HepG2 (cell line): ENCODE results near the gene SNAPC3. TPM values are rescaled to one million over a fixed set of nuclear protein-coding genes. Genes with fewer than 3 reads are reported as not detected.

Source experiments
- ATAC-seq: fragments of 200-7000 bp; cut with Tn5 transposase; 3 replicates; pipeline ENCODE4 v1.9.1; 2020; ENCODE audit warnings: mild to moderate bottlenecking, moderate library complexity
- BruUV-seq: library from RNA; stranded (reverse); fragments of 400-500 nt; replicated peaks from 2 replicates; lab custom pipeline; 2021; lab: Mats Ljungman, UMichigan
- CTCF ChIA-PET: fragments of 300-600 bp; formaldehyde crosslinking; extraction: SDS; loops from one replicate; lab custom pipeline; 2021; ENCODE audit warnings: low total read pairs, inconsistent platforms, low intra/inter-chr PET ratio; lab: Yijun Ruan, JAX
- POLR2A ChIA-PET: fragments of 350-600 bp; sonication (Branson Sonifier 250); formaldehyde crosslinking; loops from one replicate; lab custom pipeline; 2020; ENCODE audit warnings: antibody characterized with exemption, inconsistent platforms; lab: Yijun Ruan, JAX
- DNase-seq: peaks from one replicate; pipeline ENCODE4 v3.0.0-alpha.2; 2015; ENCODE audit warnings: low spot score
- FAIRE-seq: peaks from 3 replicates; lab custom pipeline; 2011; peaks lifted over from hg19 to GRCh38; lab: Jason Lieb, UNC
- H2AFZ ChIP-seq: one replicate; pipeline ENCODE4 v1.6.1; 2011; ENCODE audit warnings: low read length, inconsistent platforms
- H3K27ac ChIP-seq: fragments of 300-600 bp; 3 replicates; pipeline ENCODE4 v1.8.0; 2011; ENCODE audit warnings: mixed run types, mild to moderate bottlenecking, mixed read lengths, low read length, inconsistent platforms; ENCODE audit not compliant: insufficient read depth; ENCODE audit errors: extremely low read length
- H3K27me3 ChIP-seq, 2 experiments: fragments of 200-600 bp in 1 of 2; 2 replicates in 1 of 2; 3 replicates in 1 of 2; pipeline versions ENCODE4 v1.6.0 to v1.8.0; 2011; ENCODE audit warnings: low read length in 2 of 2, mild to moderate bottlenecking in 2 of 2, moderate library complexity in 2 of 2, inconsistent platforms in 1 of 2; ENCODE audit not compliant: insufficient read depth in 2 of 2, control insufficient read depth in 1 of 2
- H3K36me3 ChIP-seq, 2 experiments: fragments of 200-600 bp in 1 of 2; replicated peaks in 1 of 2; 2 replicates in 1 of 2; 3 replicates in 1 of 2; pipeline versions ENCODE4 v1.5.1 to v1.8.0; 2011; ENCODE audit warnings: low read length in 2 of 2, inconsistent platforms in 1 of 2; ENCODE audit not compliant: insufficient read depth in 2 of 2, control insufficient read depth in 1 of 2
- H3K4me1 ChIP-seq: 2 replicates; pipeline ENCODE4 v1.5.1; 2012; ENCODE audit warnings: low read length, inconsistent platforms; ENCODE audit not compliant: insufficient read depth
- H3K4me2 ChIP-seq: 2 replicates; pipeline ENCODE4 v1.6.0; 2011; ENCODE audit warnings: low read depth, low read length, inconsistent platforms
- H3K4me3 ChIP-seq, 3 experiments: fragments of 200-600 bp in 1 of 3; sonication (generic), shearing (Covaris generic) in 1 of 3; replicated peaks in 1 of 3; 2 replicates each; pipeline ENCODE4 v1.5.1; 2011 to 2016; ENCODE audit warnings: low read length in 3 of 3, inconsistent platforms in 2 of 3, low read depth in 2 of 3, mild to moderate bottlenecking in 2 of 3, control low read depth in 1 of 3, mixed read lengths in 1 of 3; ENCODE audit not compliant: insufficient read depth in 1 of 3
- H3K79me2 ChIP-seq: one replicate; pipeline ENCODE4 v1.6.1; 2011; ENCODE audit warnings: low read length, inconsistent platforms; ENCODE audit not compliant: insufficient read depth
- H3K9ac ChIP-seq: 2 replicates; pipeline ENCODE4 v1.6.0; 2011; ENCODE audit warnings: mild to moderate bottlenecking, low read depth, low read length, inconsistent platforms; ENCODE audit not compliant: insufficient read depth
- H3K9me3 ChIP-seq: 2 replicates; pipeline ENCODE4 v1.5.1; 2012; ENCODE audit warnings: mild to moderate bottlenecking, low read length
- H4K20me1 ChIP-seq: 2 replicates; pipeline ENCODE4 v1.6.0; 2011; ENCODE audit warnings: inconsistent platforms, mild to moderate bottlenecking, low read length, moderate library complexity; ENCODE audit not compliant: insufficient read depth
- ARID4A ChIP-seq: sonication (generic); formaldehyde crosslinking; IDR thresholded peaks from 2 replicates; pipeline ENCODE4 v1.5.0; 2020; ENCODE audit warnings: mild to moderate bottlenecking, missing genetic modification reagents, borderline replicate concordance
- FOXA3 ChIP-seq: IDR thresholded peaks from 2 replicates; pipeline ENCODE4 v1.6.1; 2016; ENCODE audit warnings: missing genetic modification reagents, missing compliant biosample characterization
- FUBP1 ChIP-seq: sonication (generic); formaldehyde crosslinking; IDR thresholded peaks from 2 replicates; pipeline ENCODE4 v1.5.1; 2020; ENCODE audit warnings: missing genetic modification reagents, mild to moderate bottlenecking, borderline replicate concordance
- GATAD1 ChIP-seq: IDR thresholded peaks from 2 replicates; pipeline ENCODE4 v1.6.1; 2016; ENCODE audit warnings: missing genetic modification reagents, missing compliant biosample characterization
- MYPOP ChIP-seq: sonication (generic); formaldehyde crosslinking; IDR thresholded peaks from 2 replicates; pipeline ENCODE4 v1.8.1; 2023; ENCODE audit warnings: mild to moderate bottlenecking, moderate library complexity, missing genetic modification reagents
- NFIC ChIP-seq: IDR thresholded peaks from 2 replicates; pipeline ENCODE4 v1.6.1; 2012; ENCODE audit warnings: mild to moderate bottlenecking, low read length, inconsistent platforms
- TCF12 ChIP-seq, 2 experiments: fragments of 450-650 bp in 1 of 2; sonication (generic) in 1 of 2; formaldehyde crosslinking in 1 of 2; IDR thresholded peaks; 2 replicates each; pipeline versions ENCODE4 v1.6.1 to v1.8.0; 2017 to 2022; ENCODE audit warnings: antibody characterized with exemption in 1 of 2, mild to moderate bottlenecking in 1 of 2, missing genetic modification reagents in 1 of 2, moderate library complexity in 1 of 2
- ZNF12 ChIP-seq: sonication (generic); formaldehyde crosslinking; IDR thresholded peaks from 2 replicates; pipeline ENCODE4 v1.5.0; 2020; ENCODE audit warnings: missing genetic modification reagents
- ZNF274 ChIP-seq: sonication (generic); formaldehyde crosslinking; IDR thresholded peaks from 2 replicates; pipeline ENCODE4 v1.5.1; 2020; ENCODE audit warnings: mild to moderate bottlenecking, missing genetic modification reagents
- ZNF512B ChIP-seq: sonication (generic); formaldehyde crosslinking; IDR thresholded peaks from 2 replicates; pipeline ENCODE4 v1.5.1; 2020; ENCODE audit warnings: missing genetic modification reagents, mild to moderate bottlenecking, borderline replicate concordance
- ZNF75D ChIP-seq: sonication (generic); formaldehyde crosslinking; IDR thresholded peaks from 2 replicates; pipeline ENCODE4 v1.8.1; 2023; ENCODE audit warnings: missing genetic modification reagents, mild to moderate bottlenecking, borderline replicate concordance
- WGBS: methylation state at CpG from one replicate; pipeline ENCODE4 v1.1.6; 2017; ENCODE audit warnings: low lambda C conversion rate; 5-methylcytosine and 5-hydroxymethylcytosine counted together
- in situ Hi-C: cut with HindIII; loops from 2 replicates; pipeline ENCODE4 v1.10.0; 2017; ENCODE audit warnings: low pct_unique_long_range_greater_than_20kb; ENCODE audit not compliant: extremely low pct_ligation_motif_present
- intact Hi-C: fragments of 100-400 bp; cut with micrococcal nuclease; formaldehyde crosslinking; loops from one replicate; pipeline ENCODE4 v1.10.0; 2022; ENCODE audit not compliant: unreplicated experiment
- polyA plus RNA-seq, 8 experiments: library from polyadenylated mRNA; depleted of rRNA in 3 of 8; stranded (reverse) in 7 of 8; unstranded in 1 of 8; fragments of >200 nt; fragmentation: Illumina TruSeq in 4 of 8; extraction: Trizol in 4 of 8; gene quantifications; 2 replicates each; pipeline versions ENCODE4 v1.2.1 to v1.2.3, GENCODE V29; 2011 to 2016; ENCODE audit warnings: low read depth in 4 of 8, missing spikeins in 1 of 8, mixed read lengths in 1 of 8; ENCODE audit not compliant: insufficient read depth in 1 of 8
- total RNA-seq, 5 experiments: library from RNA; depleted of rRNA; stranded (reverse); fragments of >200 nt; fragmentation: Illumina TruSeq; extraction: Trizol; gene quantifications; 2 replicates each; pipeline ENCODE4 v1.2.3, GENCODE V29; 2016; ENCODE audit warnings: low read depth in 1 of 5

Gene SNAPC3
- total and polyA plus RNA-seq, 2 of the 13 experiments (the other 11 are each of a cell fraction or from before 2014, with no cell fraction given) = 25.6 to 26.0 TPM

GRCh38 chr9:15422372-15423230, at the start of gene SNAPC3 (continued):
- TF ChIP-seq ZNF512B (no peak), ZNF75D (CRISPR knock-in tag) (no peak)

- peaks cover 47% of the 10 kb centered on the region for H3K4me1 ChIP-seq
- WGBS = 7% methylated on average over 2 of the region's 2 CpGs
- H3K27ac ChIP-seq = no peak overlapping the region
- CTCF ChIA-PET = no interaction called here
- no peaks in the 10 kb centered on the region for H3K79me2 ChIP-seq
- FAIRE-seq (no peak), ATAC-seq (no peak), DNase-seq (no peak)
- no peak overlapping the region for H3K4me3 ChIP-seq
- peak overlapping the region; percentile 34 for H2AFZ ChIP-seq
- intact Hi-C loops (no loop called here), in situ Hi-C loops (no loop called here)
- no peak overlapping the region for H3K9ac ChIP-seq
- H3K36me3 ChIP-seq = no peaks in the 10 kb centered on the region
- no peaks in the 10 kb centered on the region for H3K9me3 ChIP-seq
- H3K4me2 ChIP-seq = peak overlapping the region; percentile 33; the same call in 1 of the 2 replicates
- POLR2A ChIA-PET = no interaction called here
- BruUV-seq = no TSS peak
- H4K20me1 ChIP-seq = no peaks in the 10 kb centered on the region
- no peaks in the 10 kb centered on the region for H3K27me3 ChIP-seq
- TF ChIP-seq FUBP1 (no peak), FOXA3 (no peak), TCF12 (IDR thresholded peaks at IDR 0.05) (no peak), TCF12 (CRISPR knock-in tag; IDR thresholded peaks at IDR 0.05) (no peak), ZNF12 (CRISPR knock-in tag) (no peak), ZNF274 (CRISPR knock-in tag) (no peak), NFIC (no peak), GATAD1 (no peak), MYPOP (CRISPR knock-in tag) (no peak), ARID4A (no peak)
Measured at GRCh38 chr9:15373881-15374280, 48.8 kb upstream of the SNAPC3 start.
